Activated CD4-positive, alpha-beta T cell treated with anti-CD3 and anti-CD28 coated beads, Interleukin-10, Interleukin-2, amounts not matched to agents 100 ng/mL and 50 ng/mL, durations not matched to agents 16 hours and 8 hours (primary cell): ENCODE data around the gene EFHC1.
A peak's percentile ranks its signal among the peaks of the same experiment; 100 is the strongest.

ENCODE experiments used
- DNase-seq: peaks from one replicate; pipeline ENCODE4 v3.0.0-alpha.2; 2020

EFHC1 gene

GRCh38 chr6:52503851-52504781 lies 84.0 kb downstream of the EFHC1 start:
- DNase-seq = no peak

- no peak for DNase-seq
Measured at GRCh38 chr6:52504782-52505136, 84.6 kb downstream of the EFHC1 start.

GRCh38 chr6:52505726-52506409 lies 85.7 kb downstream of the EFHC1 start:
- DNase-seq = no peak

GRCh38 chr6:52506476-52506875 lies 86.3 kb downstream of the EFHC1 start:
- DNase-seq = no peak

- DNase-seq = no peak
Measured at GRCh38 chr6:52507557-52508260, 87.6 kb downstream of the EFHC1 start.

- no peak for DNase-seq
Measured at GRCh38 chr6:52508261-52508739, 88.2 kb downstream of the EFHC1 start.

- no peak for DNase-seq
Measured at GRCh38 chr6:52509281-52510212, 89.4 kb downstream of the EFHC1 start.

- no peak for DNase-seq
Measured at GRCh38 chr6:52510213-52510562, 90.0 kb downstream of the EFHC1 start.

- no peak for DNase-seq
Measured at GRCh38 chr6:52511163-52511562, 91.0 kb downstream of the EFHC1 start.

GRCh38 chr6:52511572-52512151 lies 91.5 kb downstream of the EFHC1 start:
- DNase-seq = no peak

GRCh38 chr6:52512199-52512598 lies 92.1 kb downstream of the EFHC1 start:
- DNase-seq = no peak

- DNase-seq = no peak
Measured at GRCh38 chr6:52513464-52513863, 93.3 kb downstream of the EFHC1 start.

GRCh38 chr6:52513896-52514295 lies 93.8 kb downstream of the EFHC1 start:
- DNase-seq = no peak

GRCh38 chr6:52514514-52514913 lies 94.4 kb downstream of the EFHC1 start:
- DNase-seq = no peak

- peak; percentile 21 for DNase-seq
Measured at GRCh38 chr6:52515219-52515960, 95.2 kb downstream of the EFHC1 start.

GRCh38 chr6:52516269-52516668 lies 96.1 kb downstream of the EFHC1 start:
- DNase-seq = peak; percentile 43

- DNase-seq = no peak
Measured at GRCh38 chr6:52516943-52517342, 96.8 kb downstream of the EFHC1 start.

GRCh38 chr6:52517502-52518278 lies 97.5 kb downstream of the EFHC1 start:
- DNase-seq = peak; percentile 84

- no peak for DNase-seq
Measured at GRCh38 chr6:52518279-52518945, 98.3 kb downstream of the EFHC1 start.

- no peak for DNase-seq
Measured at GRCh38 chr6:52519618-52520017, 99.5 kb downstream of the EFHC1 start.
